Measurements from ENCODE around the gene CDPF1. TPM values are rescaled to one million over a fixed set of nuclear protein-coding genes. Genes with fewer than 3 reads are reported as not detected.

Gene CDPF1
- total and polyA plus RNA-seq, 2 of the 13 experiments (the other 11 are each of a cell fraction or from before 2014, with no cell fraction given): 5.2 to 8.1 TPM

GRCh38 chr22:46250035-46250782 is at the start of gene CDPF1 (continued):
- TF ChIP-seq ZSCAN12 (CRISPR knock-in tag; IDR thresholded peaks at IDR 0.05) (no peak; the same call in 1 of the 2 replicates), SP1 (IDR thresholded peaks at IDR 0.05) (no peak), SP1 (CRISPR knock-in tag; IDR thresholded peaks at IDR 0.05) (peak; percentile 47; the same call in 1 of the 2 replicates), ZNF747 (CRISPR knock-in tag; IDR thresholded peaks at IDR 0.05; ENCODE audit: borderline replicate concordance) (peak; percentile 83), ZNF234 (CRISPR knock-in tag; conservative IDR thresholded peaks at IDR 0.05) (peak; percentile 71), ZNF235 (CRISPR knock-in tag; IDR thresholded peaks at IDR 0.05; ENCODE audit: borderline replicate concordance) (peak; percentile 90; the same call in 1 of the 2 replicates), TRIM22 (IDR thresholded peaks at IDR 0.05) (no peak), ZKSCAN5 (CRISPR knock-in tag; IDR thresholded peaks at IDR 0.05) (no peak), ZNF24 (IDR thresholded peaks at IDR 0.05) (no peak), RFXAP (CRISPR knock-in tag; IDR thresholded peaks at IDR 0.05; ENCODE audit: borderline replicate concordance) (peak; percentile 75), CREM (IDR thresholded peaks at IDR 0.05) (no peak), CREM (CRISPR knock-in tag; IDR thresholded peaks at IDR 0.05) (no peak), FIP1L1 (IDR thresholded peaks at IDR 0.05; ENCODE audit: borderline replicate concordance, insufficient read depth, low read depth, low read length) (no peak), ZMYM3 (CRISPR knock-in tag; IDR thresholded peaks at IDR 0.05) (no peak), ZNF18 (CRISPR knock-in tag; IDR thresholded peaks at IDR 0.05; ENCODE audit: insufficient replicate concordance) (peak; percentile 93), ZNF180 (CRISPR knock-in tag; IDR thresholded peaks at IDR 0.05; ENCODE audit: borderline replicate concordance, low read depth) (0 out of 2 replicates have a peak, but pooled peaks have one; percentile 31), GATAD1 (CRISPR knock-in tag; IDR thresholded peaks at IDR 0.05) (peak; percentile 82), EZH2 (conservative IDR thresholded peaks at IDR 0.05; ENCODE audit: low read depth, low read length) (no peak), TBL1XR1 (IDR thresholded peaks at IDR 0.05; ENCODE audit: borderline replicate concordance, low read length, partially characterized antibody) (no peak), TARDBP (CRISPR knock-in tag; IDR thresholded peaks at IDR 0.05) (peak; percentile 72), PRDM10 (CRISPR knock-in tag; IDR thresholded peaks at IDR 0.05; ENCODE audit: low read depth) (no peak), HOXA9 (CRISPR knock-in tag; IDR thresholded peaks at IDR 0.05; ENCODE audit: borderline replicate concordance) (peak; percentile 88)
- TF ChIP-seq, protein P1, sequence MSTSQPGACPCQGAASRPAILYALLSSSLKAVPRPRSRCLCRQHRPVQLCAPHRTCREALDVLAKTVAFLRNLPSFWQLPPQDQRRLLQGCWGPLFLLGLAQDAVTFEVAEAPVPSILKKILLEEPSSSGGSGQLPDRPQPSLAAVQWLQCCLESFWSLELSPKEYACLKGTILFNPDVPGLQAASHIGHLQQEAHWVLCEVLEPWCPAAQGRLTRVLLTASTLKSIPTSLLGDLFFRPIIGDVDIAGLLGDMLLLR (CRISPR knock-in tag; IDR thresholded peaks at IDR 0.05): peak; percentile 84

Data from HepG2 (cell line).